ENCODE measurements around the gene CDKAL1.

The CDKAL1 gene

GRCh38 chr6:20778459-20778858 is 244.2 kb downstream of the CDKAL1 start:
- TF ChIP-seq, protein P1, sequence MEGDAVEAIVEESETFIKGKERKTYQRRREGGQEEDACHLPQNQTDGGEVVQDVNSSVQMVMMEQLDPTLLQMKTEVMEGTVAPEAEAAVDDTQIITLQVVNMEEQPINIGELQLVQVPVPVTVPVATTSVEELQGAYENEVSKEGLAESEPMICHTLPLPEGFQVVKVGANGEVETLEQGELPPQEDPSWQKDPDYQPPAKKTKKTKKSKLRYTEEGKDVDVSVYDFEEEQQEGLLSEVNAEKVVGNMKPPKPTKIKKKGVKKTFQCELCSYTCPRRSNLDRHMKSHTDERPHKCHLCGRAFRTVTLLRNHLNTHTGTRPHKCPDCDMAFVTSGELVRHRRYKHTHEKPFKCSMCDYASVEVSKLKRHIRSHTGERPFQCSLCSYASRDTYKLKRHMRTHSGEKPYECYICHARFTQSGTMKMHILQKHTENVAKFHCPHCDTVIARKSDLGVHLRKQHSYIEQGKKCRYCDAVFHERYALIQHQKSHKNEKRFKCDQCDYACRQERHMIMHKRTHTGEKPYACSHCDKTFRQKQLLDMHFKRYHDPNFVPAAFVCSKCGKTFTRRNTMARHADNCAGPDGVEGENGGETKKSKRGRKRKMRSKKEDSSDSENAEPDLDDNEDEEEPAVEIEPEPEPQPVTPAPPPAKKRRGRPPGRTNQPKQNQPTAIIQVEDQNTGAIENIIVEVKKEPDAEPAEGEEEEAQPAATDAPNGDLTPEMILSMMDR (conservative IDR thresholded peaks at IDR 0.05), result no peak
- no peak overlapping the region for H3K27ac ChIP-seq

DNA sequence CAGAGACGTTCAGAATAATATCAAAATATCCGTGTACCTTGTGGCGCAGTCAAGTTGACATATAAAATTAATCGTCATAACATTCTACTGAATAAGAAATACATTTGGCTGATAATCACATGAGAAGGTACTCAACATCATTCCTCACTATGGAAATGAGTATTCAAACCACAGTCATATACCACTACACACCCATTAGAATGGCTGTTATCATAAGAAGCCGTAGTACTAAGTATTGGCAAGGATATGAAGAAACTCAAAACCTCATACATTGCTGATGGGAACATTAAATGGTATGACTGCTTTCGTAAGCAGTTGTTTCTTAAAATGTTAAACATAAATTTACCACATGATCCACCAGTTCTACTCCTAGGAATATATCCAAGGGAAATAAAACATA is 244.7 kb downstream of the CDKAL1 start:
- TF ChIP-seq, protein P1 (conservative IDR thresholded peaks at IDR 0.05), result no peak
- H3K27ac ChIP-seq, result no peak overlapping the region

GRCh38 chr6:20789162-20789561 is 254.9 kb downstream of the CDKAL1 start:
- H3K27ac ChIP-seq, result peak overlapping the region; percentile 29; the same call in 1 of the 2 replicates
- TF ChIP-seq, protein P1 (conservative IDR thresholded peaks at IDR 0.05), result no peak

- no peak overlapping the region; the same call in 1 of the 2 replicates for H3K27ac ChIP-seq
- TF ChIP-seq, protein P1 (conservative IDR thresholded peaks at IDR 0.05), result no peak
Measured at GRCh38 chr6:20790032-20790791, 256.0 kb downstream of the CDKAL1 start.

- TF ChIP-seq, protein P1 (conservative IDR thresholded peaks at IDR 0.05), result no peak
- H3K27ac ChIP-seq, result no peak overlapping the region
Measured at GRCh38 chr6:20791074-20791473, 256.8 kb downstream of the CDKAL1 start.

DNA sequence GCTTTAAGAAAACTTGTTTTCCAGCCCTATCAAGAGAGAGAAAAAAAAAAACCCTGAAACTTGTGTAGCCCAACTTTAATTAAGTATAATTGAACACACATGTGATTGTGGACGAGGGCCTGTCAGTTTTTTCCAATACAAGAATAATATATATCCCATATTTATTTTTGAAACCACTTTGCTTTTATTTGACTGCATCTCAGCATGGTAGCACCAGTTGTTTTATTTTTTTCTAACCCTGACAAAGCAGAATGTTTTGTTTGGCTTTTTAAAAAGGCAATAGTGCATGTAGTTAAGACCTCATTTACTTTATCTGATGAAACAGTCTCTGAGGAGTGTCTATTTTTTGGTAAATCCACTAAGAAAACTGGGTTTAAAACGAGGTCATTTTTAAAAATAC is 257.7 kb downstream of the CDKAL1 start:
- TF ChIP-seq, protein P1 (conservative IDR thresholded peaks at IDR 0.05), result no peak
- H3K27ac ChIP-seq, result no peak overlapping the region

GRCh38 chr6:20793174-20793573 is 258.9 kb downstream of the CDKAL1 start:
- H3K27ac ChIP-seq, result no peak overlapping the region

More at GRCh38 chr6:20793174-20793573, 258.9 kb downstream of the CDKAL1 start:
- TF ChIP-seq, protein P1 (conservative IDR thresholded peaks at IDR 0.05), result no peak
